ENCODE measurements around the gene ZNF488. TPM values are rescaled to one million over a fixed set of nuclear protein-coding genes. Genes with fewer than 3 reads are reported as not detected.

ZNF488 gene
- total and polyA plus RNA-seq, 10 donors, result 0.02 to 0.26 (median 0.11) TPM; not detected in 6

GRCh38 chr10:47351899-47352815, 31.9 kb downstream of the ZNF488 start:
- Histone ChIP-seq H3K27ac (no peak overlapping the region), H3K27me3 (replicated peaks in 1 of 7) (no peaks in the 10 kb centered on the region), H3K36me3 (no peaks in the 10 kb centered on the region), H3K9me3 (no peaks in the 10 kb centered on the region), H3K4me1 (no peaks in the 10 kb centered on the region), H3K4me3 (no peak overlapping the region)
- peak; percentile 68 for DNase-seq
- intact Hi-C loops (cut with DNase I; ENCODE audit: low total_unique reads), result no loop called here
- WGBS, 5 donors, result 62 to 88% (median 81%) methylated on average over 8 to 14 of the region's 14 CpGs
- TF ChIP-seq POLR2AphosphoS5 (IDR thresholded peaks at IDR 0.05) (no peak), CTCF (IDR thresholded peaks at IDR 0.05 in 8 of 11, conservative IDR thresholded peaks at IDR 0.05 in 3 of 11) (no peak), POLR2A (IDR thresholded peaks at IDR 0.05) (no peak)

GRCh38 chr10:47350671-47351640, 33.1 kb downstream of the ZNF488 start:
- no peak overlapping the region for H3K4me3 ChIP-seq
- H3K36me3 ChIP-seq, result no peaks in the 10 kb centered on the region
- intact Hi-C loops (cut with DNase I; ENCODE audit: low total_unique reads), result no loop called here
- 86 to 95% (median 92%) methylated on average over 22 to 39 of the region's 39 CpGs for WGBS, 5 donors
- H3K27me3 ChIP-seq (replicated peaks in 1 of 7), result no peaks in the 10 kb centered on the region
- H3K4me1 ChIP-seq, result no peaks in the 10 kb centered on the region
- TF ChIP-seq POLR2A (IDR thresholded peaks at IDR 0.05) (no peak), POLR2AphosphoS5 (IDR thresholded peaks at IDR 0.05) (no peak), CTCF (IDR thresholded peaks at IDR 0.05 in 8 of 11, conservative IDR thresholded peaks at IDR 0.05 in 3 of 11) (no peak)
- no peak overlapping the region for H3K27ac ChIP-seq
- H3K9me3 ChIP-seq, result no peaks in the 10 kb centered on the region
- DNase-seq, result peak; percentile 66

- H3K36me3 ChIP-seq, result no peaks in the 10 kb centered on the region
- DNase-seq, result peak; percentile 69
- no peaks in the 10 kb centered on the region for H3K4me1 ChIP-seq
- 93 to 96% (median 95%) methylated on average over 3 to 31 of the region's 31 CpGs for WGBS, 5 donors
- intact Hi-C loops (cut with DNase I; ENCODE audit: low total_unique reads), result no loop called here
- TF ChIP-seq POLR2AphosphoS5 (IDR thresholded peaks at IDR 0.05) (no peak), POLR2A (IDR thresholded peaks at IDR 0.05) (no peak), CTCF (IDR thresholded peaks at IDR 0.05 in 8 of 11, conservative IDR thresholded peaks at IDR 0.05 in 3 of 11) (no peak)
- no peak overlapping the region for H3K4me3 ChIP-seq
- no peaks in the 10 kb centered on the region for H3K9me3 ChIP-seq
- no peak overlapping the region for H3K27ac ChIP-seq
- H3K27me3 ChIP-seq (replicated peaks in 1 of 7), result no peaks in the 10 kb centered on the region
Measured at GRCh38 chr10:47349941-47350371, 34.1 kb downstream of the ZNF488 start.
